Mesenchymal stem cell (in vitro differentiated cells and primary cell): ENCODE measurements around the gene WFDC8.

ENCODE experiments used
- DNase-seq: peaks from one replicate; pipeline ENCODE4 v3.0.0-alpha.2; 2013
- H2AFZ ChIP-seq: one replicate; pipeline ENCODE4 v1.6.1; 2013; ENCODE audit warnings: low read depth, mild to moderate bottlenecking, control low read depth, inconsistent platforms, low read length, moderate library complexity
- H2AK5ac ChIP-seq: 2 replicates; pipeline ENCODE4 v1.6.1; 2013; ENCODE audit warnings: low read length, moderate library complexity, mild to moderate bottlenecking, inconsistent platforms; ENCODE audit not compliant: severe bottlenecking
- H2BK120ac ChIP-seq: one replicate; pipeline ENCODE4 v1.6.1; 2013; ENCODE audit warnings: low read depth, mild to moderate bottlenecking, inconsistent platforms, low read length, moderate library complexity
- H2BK12ac ChIP-seq, 2 experiments: one replicate each; pipeline ENCODE4 v1.6.1; 2013; ENCODE audit warnings: inconsistent platforms in 2 of 2, low read length in 2 of 2, mild to moderate bottlenecking in 2 of 2, moderate library complexity in 2 of 2, control low read depth in 1 of 2
- H2BK15ac ChIP-seq: one replicate; pipeline ENCODE4 v1.6.1; 2013; ENCODE audit warnings: mild to moderate bottlenecking, low read depth, inconsistent platforms; ENCODE audit not compliant: poor library complexity, severe bottlenecking
- H2BK5ac ChIP-seq: 2 replicates; pipeline ENCODE4 v1.6.1; 2013; ENCODE audit warnings: low read depth, mild to moderate bottlenecking, low read length, control low read depth, inconsistent platforms; ENCODE audit not compliant: poor library complexity, severe bottlenecking
- H3K14ac ChIP-seq, 2 experiments: one replicate each; pipeline ENCODE4 v1.6.1; 2013; ENCODE audit warnings: inconsistent platforms in 2 of 2, low read length in 2 of 2, control low read depth in 1 of 2, mild to moderate bottlenecking in 1 of 2, moderate library complexity in 1 of 2
- H3K18ac ChIP-seq, 2 experiments: one replicate each; pipeline ENCODE4 v1.6.1; 2013; ENCODE audit warnings: inconsistent platforms in 2 of 2, low read length in 2 of 2, control low read depth in 1 of 2, low read depth in 1 of 2, mild to moderate bottlenecking in 1 of 2
- H3K23ac ChIP-seq, 2 experiments: one replicate each; pipeline ENCODE4 v1.6.1; 2013; ENCODE audit warnings: inconsistent platforms in 2 of 2, low read length in 2 of 2, mild to moderate bottlenecking in 2 of 2, moderate library complexity in 2 of 2, control low read depth in 1 of 2
- H3K27ac ChIP-seq: 2 replicates; pipeline ENCODE4 v1.5.1; 2013; ENCODE audit warnings: mild to moderate bottlenecking, moderate library complexity, low read length, control low read depth, inconsistent platforms; ENCODE audit not compliant: poor library complexity, severe bottlenecking
- H3K27me3 ChIP-seq, 2 experiments: 2 replicates each; pipeline versions ENCODE4 v1.6.1 to v1.7.0; 2013; ENCODE audit warnings: low read length in 2 of 2, mild to moderate bottlenecking in 2 of 2, moderate library complexity in 2 of 2, control low read depth in 1 of 2, inconsistent platforms in 1 of 2; ENCODE audit not compliant: control insufficient read depth in 1 of 2, insufficient read depth in 1 of 2
- H3K36me3 ChIP-seq, 2 experiments: 2 replicates each; pipeline versions ENCODE4 v1.6.1 to v1.7.0; 2013; ENCODE audit warnings: low read length in 2 of 2, control low read depth in 1 of 2, inconsistent platforms in 1 of 2, low read depth in 1 of 2, mild to moderate bottlenecking in 1 of 2; ENCODE audit not compliant: insufficient read depth in 2 of 2, control insufficient read depth in 1 of 2
- H3K4ac ChIP-seq, 2 experiments: one replicate each; pipeline ENCODE4 v1.6.1; 2013; ENCODE audit warnings: inconsistent platforms in 2 of 2, low read length in 2 of 2, mild to moderate bottlenecking in 2 of 2, moderate library complexity in 2 of 2, control low read depth in 1 of 2, low read depth in 1 of 2
- H3K4me1 ChIP-seq: 2 replicates; pipeline ENCODE4 v1.6.1; 2013; ENCODE audit warnings: low read depth, low read length, control low read depth; ENCODE audit not compliant: control insufficient read depth, insufficient read depth
- H3K4me2 ChIP-seq: 2 replicates; pipeline ENCODE4 v1.6.1; 2013; ENCODE audit warnings: low read length, mild to moderate bottlenecking, inconsistent platforms; ENCODE audit not compliant: poor library complexity, severe bottlenecking
- H3K4me3 ChIP-seq, 2 experiments: 2 replicates each; pipeline versions ENCODE4 v1.5.1 to v1.7.0; 2013; ENCODE audit warnings: low read length in 2 of 2, mild to moderate bottlenecking in 2 of 2, control low read depth in 1 of 2, low read depth in 1 of 2; ENCODE audit not compliant: insufficient read depth in 1 of 2
- H3K79me1 ChIP-seq: replicated peaks from 2 replicates; pipeline ENCODE4 v1.6.1; 2013; ENCODE audit warnings: mild to moderate bottlenecking, control low read depth, low read length, inconsistent platforms; ENCODE audit not compliant: poor library complexity, severe bottlenecking
- H3K9ac ChIP-seq: 2 replicates; pipeline ENCODE4 v1.7.0; 2013; ENCODE audit warnings: mild to moderate bottlenecking, low read length, moderate library complexity
- H3K9me3 ChIP-seq: 2 replicates; pipeline ENCODE4 v1.7.0; 2013; ENCODE audit warnings: mild to moderate bottlenecking, low read length; ENCODE audit not compliant: control insufficient read depth
- H4K8ac ChIP-seq: one replicate; pipeline ENCODE4 v1.6.1; 2013; ENCODE audit warnings: inconsistent platforms, mild to moderate bottlenecking, low read length, moderate library complexity
- H4K91ac ChIP-seq: one replicate; pipeline ENCODE4 v1.6.1; 2013; ENCODE audit warnings: mild to moderate bottlenecking, low read length, inconsistent platforms
- WGBS: methylation state at CpG from one replicate; pipeline ENCODE4 v1.1.7; 2013; ENCODE audit warnings: mixed read lengths; 5-methylcytosine and 5-hydroxymethylcytosine counted together

The WFDC8 gene

DNA sequence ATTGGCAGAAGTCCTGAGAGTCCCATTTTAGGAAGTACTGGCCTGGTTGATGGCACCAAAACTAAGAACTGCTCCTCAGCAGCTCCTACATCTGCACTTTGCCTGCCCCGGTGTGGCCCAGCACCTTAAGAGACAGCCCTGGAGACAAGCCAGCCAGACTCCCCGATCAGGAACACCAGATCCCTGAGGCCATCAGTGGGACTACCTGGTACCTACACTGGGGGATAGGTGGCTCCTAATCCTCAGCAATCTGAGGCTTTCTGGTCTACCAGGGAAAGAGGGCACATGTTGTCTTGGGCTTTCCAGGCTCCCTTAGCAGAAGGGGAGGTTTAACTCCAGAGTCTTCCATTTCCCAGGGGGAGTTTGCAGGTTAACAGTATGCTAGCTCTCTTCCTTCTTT lies 39.7 kb downstream of the WFDC8 start, which contains the start of gene WFDC6:
Gene WFDC6, minus strand, starts transcription at position 101 of the 400 bp plus-strand sequence. Its CDS starts 75 bp downstream, at position 26.
- no peak within 1 kb of the TSS for H2BK15ac ChIP-seq
- H4K8ac ChIP-seq = no peak within 1 kb of the TSS
- H3K9ac ChIP-seq = no peak within 1 kb of the TSS
- H3K14ac ChIP-seq = peak within 1 kb of the TSS in 1 of 2 experiments; percentile 65
- H4K91ac ChIP-seq = no peak within 1 kb of the TSS
- peaks cover 4 to 96% of the 10 kb centered on the region in 2 experiments for H3K27me3 ChIP-seq
- H3K18ac ChIP-seq = no peak within 1 kb of the TSS
- no peaks in the 10 kb centered on the region for H3K4me1 ChIP-seq
- no peak within 1 kb of the TSS for H2BK120ac ChIP-seq
- no peak for DNase-seq
- H3K79me1 ChIP-seq = no peaks in the 10 kb centered on the region
- no peak within 1 kb of the TSS for H3K4me2 ChIP-seq
- H2BK5ac ChIP-seq = no peak within 1 kb of the TSS
- no peak within 1 kb of the TSS for H2AFZ ChIP-seq
- H2BK12ac ChIP-seq = no peak within 1 kb of the TSS
- H3K4ac ChIP-seq = no peak within 1 kb of the TSS
- no peaks in the 10 kb centered on the region for H3K9me3 ChIP-seq
- H3K23ac ChIP-seq = no peak within 1 kb of the TSS
- 81% methylated on average over 2 of the region's 2 CpGs for WGBS
- H3K27ac ChIP-seq = no peak within 1 kb of the TSS
- no peak within 1 kb of the TSS for H2AK5ac ChIP-seq
- H3K4me3 ChIP-seq = no peak within 1 kb of the TSS
- no peaks in the 10 kb centered on the region for H3K36me3 ChIP-seq

DNA sequence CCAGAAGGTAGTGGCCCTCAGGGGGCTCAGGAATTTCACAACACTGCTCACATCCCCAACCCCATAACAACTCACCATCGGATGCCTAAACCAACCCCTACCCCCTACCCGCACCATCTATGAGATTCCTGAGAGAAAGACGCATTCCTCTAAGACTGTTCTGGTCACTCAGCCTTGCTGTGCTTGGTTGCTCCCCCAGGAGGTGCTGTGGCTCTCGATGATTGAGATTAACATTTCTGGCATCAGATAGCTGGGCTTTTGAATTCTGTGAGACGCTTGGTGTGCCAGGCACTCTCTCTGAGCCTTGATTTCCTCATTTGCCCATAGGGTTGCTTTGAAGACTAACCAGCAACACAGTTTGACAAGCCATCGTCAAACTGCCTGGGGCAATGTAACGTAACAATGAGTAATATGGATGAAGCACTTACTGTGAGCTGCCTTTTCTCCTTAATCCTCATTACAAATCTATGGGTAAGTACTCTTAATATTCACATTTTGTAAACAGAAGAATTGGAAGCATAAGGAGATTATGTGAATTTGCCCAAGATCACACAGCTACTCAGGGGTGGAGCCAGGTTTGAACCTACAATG lies 40.8 kb downstream of the WFDC8 start:
- H2BK120ac ChIP-seq = no peak overlapping the region
- H2BK12ac ChIP-seq = no peak overlapping the region
- H4K91ac ChIP-seq = no peak overlapping the region
- H2BK15ac ChIP-seq = no peak overlapping the region
- no peak overlapping the region for H4K8ac ChIP-seq
- WGBS = 82% methylated on average over 7 of the region's 7 CpGs
- no peak overlapping the region for H3K23ac ChIP-seq
- peaks cover 0 to 89% of the 10 kb centered on the region in 2 experiments for H3K27me3 ChIP-seq
- H2AK5ac ChIP-seq = no peak overlapping the region
- no peak overlapping the region for H3K4me3 ChIP-seq
- no peak for DNase-seq
- H3K4ac ChIP-seq = no peak overlapping the region
- no peak overlapping the region for H3K27ac ChIP-seq
- H3K14ac ChIP-seq = no peak overlapping the region
- H3K9ac ChIP-seq = no peak overlapping the region
- H3K36me3 ChIP-seq = no peaks in the 10 kb centered on the region
- no peak overlapping the region for H3K18ac ChIP-seq
- H2BK5ac ChIP-seq = no peak overlapping the region
- no peak overlapping the region for H2AFZ ChIP-seq
- no peak overlapping the region for H3K4me2 ChIP-seq
- no peaks in the 10 kb centered on the region for H3K4me1 ChIP-seq
- no peaks in the 10 kb centered on the region for H3K79me1 ChIP-seq
- no peaks in the 10 kb centered on the region for H3K9me3 ChIP-seq

DNA sequence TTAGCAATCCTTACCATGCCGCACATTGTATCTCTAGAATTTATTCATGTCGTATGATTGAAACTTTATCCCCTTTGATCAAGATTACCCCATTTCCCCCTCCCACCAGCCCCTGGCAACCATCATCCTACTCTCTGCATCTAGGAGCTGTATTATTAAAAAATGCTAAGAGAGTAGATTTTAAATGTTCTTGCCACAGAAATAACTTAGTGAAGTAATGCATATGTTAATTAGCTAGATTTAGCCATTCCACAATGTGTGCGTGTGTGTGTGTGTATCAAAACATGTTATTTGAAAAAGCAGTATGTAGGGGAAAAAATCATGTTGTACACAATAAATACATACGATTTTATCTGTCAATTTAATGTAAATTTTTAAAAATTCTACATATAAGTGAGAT lies 51.8 kb downstream of the WFDC8 start:
- no peak overlapping the region for H3K4ac ChIP-seq
- H2BK12ac ChIP-seq = no peak overlapping the region
- H2BK120ac ChIP-seq = no peak overlapping the region
- no peaks in the 10 kb centered on the region for H3K36me3 ChIP-seq
- H2AK5ac ChIP-seq = no peak overlapping the region
- H3K23ac ChIP-seq = no peak overlapping the region
- H3K27ac ChIP-seq = no peak overlapping the region
- H3K14ac ChIP-seq = no peak overlapping the region
- H2AFZ ChIP-seq = no peak overlapping the region
- no peak overlapping the region for H4K91ac ChIP-seq
- H4K8ac ChIP-seq = no peak overlapping the region
- peaks cover 22 to 41% of the 10 kb centered on the region in 2 experiments for H3K27me3 ChIP-seq
- H3K4me2 ChIP-seq = no peak overlapping the region
- no peak for DNase-seq
- no peak overlapping the region for H3K4me3 ChIP-seq
- no peak overlapping the region for H2BK5ac ChIP-seq
- no peak overlapping the region for H2BK15ac ChIP-seq
- H3K9ac ChIP-seq = no peak overlapping the region
- no peaks in the 10 kb centered on the region for H3K4me1 ChIP-seq
- H3K9me3 ChIP-seq = no peaks in the 10 kb centered on the region
- no peak overlapping the region for H3K18ac ChIP-seq
- WGBS = 100% methylated on average over 2 of the region's 4 CpGs
- H3K79me1 ChIP-seq = no peaks in the 10 kb centered on the region

DNA sequence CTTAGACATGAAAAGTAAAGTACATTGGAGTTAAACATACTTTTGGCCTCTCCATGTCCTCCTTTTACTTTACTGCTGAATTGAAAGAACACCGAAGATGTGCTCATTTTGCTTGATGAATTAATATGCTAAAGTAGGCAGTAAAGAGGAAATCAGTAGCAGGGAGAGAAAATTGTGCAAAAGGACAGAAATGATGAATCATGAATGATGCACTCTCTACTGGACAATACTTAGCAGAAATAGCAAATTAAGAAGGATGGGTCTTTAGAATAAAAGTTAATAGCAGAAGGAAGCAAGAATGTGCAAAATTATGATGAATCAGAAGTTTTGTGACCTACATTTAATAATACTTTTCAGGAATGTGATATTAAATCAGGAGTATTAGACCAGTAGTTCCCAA lies 55.3 kb downstream of the WFDC8 start:
- Histone ChIP-seq H3K18ac (no peak overlapping the region), H2BK5ac (no peak overlapping the region), H3K14ac (no peak overlapping the region), H3K4me2 (no peak overlapping the region), H3K4ac (no peak overlapping the region), H3K9ac (no peak overlapping the region), H3K4me3 (no peak overlapping the region), H2BK120ac (no peak overlapping the region), H3K79me1 (no peaks in the 10 kb centered on the region), H2BK15ac (no peak overlapping the region), H3K36me3 (no peaks in the 10 kb centered on the region), H3K27ac (no peak overlapping the region), H4K91ac (no peak overlapping the region), H3K9me3 (no peaks in the 10 kb centered on the region), H3K23ac (no peak overlapping the region), H3K4me1 (no peaks in the 10 kb centered on the region), H3K27me3 (peaks cover 22 to 32% of the 10 kb centered on the region in 2 experiments), H4K8ac (no peak overlapping the region), H2AK5ac (no peak overlapping the region), H2AFZ (no peak overlapping the region), H2BK12ac (no peak overlapping the region)
- 42% methylated on average over 1 of the region's 1 CpG for WGBS
- DNase-seq = no peak
